ENCODE measurements around the gene FAM193A.

FAM193A gene

GRCh38 chr4:2570551-2571222 is 34.2 kb downstream of the FAM193A start:
- no peak for TF ChIP-seq TAF1 (IDR thresholded peaks at IDR 0.05; ENCODE audit: borderline replicate concordance, insufficient read depth, low read length)
- TF ChIP-seq FOXP2 (optimal IDR thresholded peaks at IDR 0.05; ENCODE audit: borderline replicate concordance, extremely low read depth, extremely low read length, insufficient read depth): no peak
- no peak for TF ChIP-seq SIN3A (IDR thresholded peaks at IDR 0.05; ENCODE audit: borderline replicate concordance, insufficient read depth, low read length)
- no peak for TF ChIP-seq REST (IDR thresholded peaks at IDR 0.05; ENCODE audit: insufficient read depth in 1 of 2, low read depth in 2 of 2, low read length in 2 of 2)
- TF ChIP-seq POLR2AphosphoS5 (IDR thresholded peaks at IDR 0.05; ENCODE audit: low read depth, low read length): no peak

- TF ChIP-seq FOXP2 (optimal IDR thresholded peaks at IDR 0.05; ENCODE audit: borderline replicate concordance, extremely low read depth, extremely low read length, insufficient read depth) (no peak), POLR2AphosphoS5 (IDR thresholded peaks at IDR 0.05; ENCODE audit: low read depth, low read length) (no peak), REST (IDR thresholded peaks at IDR 0.05; ENCODE audit: insufficient read depth in 1 of 2, low read depth in 2 of 2, low read length in 2 of 2) (no peak)
Measured at GRCh38 chr4:2572076-2572475, 35.6 kb downstream of the FAM193A start.

DNA sequence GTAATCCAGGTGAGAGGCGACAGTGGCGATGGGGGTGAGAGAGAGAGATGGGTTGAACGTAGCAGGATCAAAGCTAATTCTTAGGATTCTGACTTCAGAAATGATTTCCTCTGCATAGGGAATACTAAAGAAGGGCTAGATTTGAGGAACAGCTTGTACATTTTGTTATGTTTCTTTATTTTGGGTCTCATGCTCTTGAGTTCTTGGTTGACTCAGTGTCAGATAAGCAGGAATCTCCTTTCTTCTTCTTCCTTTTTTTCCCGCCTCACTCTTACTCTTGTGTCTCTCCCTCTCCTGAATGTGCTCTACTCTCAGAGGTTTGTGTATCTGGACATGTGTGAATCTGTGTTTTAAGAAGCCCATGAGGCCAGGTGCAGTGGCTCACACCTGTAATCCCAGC is 36.4 kb downstream of the FAM193A start:
- no peak for TF ChIP-seq SIN3A (IDR thresholded peaks at IDR 0.05; ENCODE audit: borderline replicate concordance, insufficient read depth, low read length)
- no peak for TF ChIP-seq REST (IDR thresholded peaks at IDR 0.05; ENCODE audit: insufficient read depth in 1 of 2, low read depth in 2 of 2, low read length in 2 of 2)
- TF ChIP-seq POLR2AphosphoS5 (IDR thresholded peaks at IDR 0.05; ENCODE audit: low read depth, low read length): no peak
- no peak for TF ChIP-seq FOXP2 (optimal IDR thresholded peaks at IDR 0.05; ENCODE audit: borderline replicate concordance, extremely low read depth, extremely low read length, insufficient read depth)
- no peak for TF ChIP-seq TAF1 (IDR thresholded peaks at IDR 0.05; ENCODE audit: borderline replicate concordance, insufficient read depth, low read length)

GRCh38 chr4:2574009-2574408 is 37.6 kb downstream of the FAM193A start:
- TF ChIP-seq POLR2AphosphoS5 (IDR thresholded peaks at IDR 0.05; ENCODE audit: low read depth, low read length) (no peak), FOXP2 (optimal IDR thresholded peaks at IDR 0.05; ENCODE audit: borderline replicate concordance, extremely low read depth, extremely low read length, insufficient read depth) (no peak), SIN3A (IDR thresholded peaks at IDR 0.05; ENCODE audit: borderline replicate concordance, insufficient read depth, low read length) (no peak), REST (IDR thresholded peaks at IDR 0.05; ENCODE audit: insufficient read depth in 1 of 2, low read depth in 2 of 2, low read length in 2 of 2) (no peak), TAF1 (IDR thresholded peaks at IDR 0.05; ENCODE audit: borderline replicate concordance, insufficient read depth, low read length) (no peak)

GRCh38 chr4:2574863-2575262 is 38.4 kb downstream of the FAM193A start:
- TF ChIP-seq REST (IDR thresholded peaks at IDR 0.05; ENCODE audit: insufficient read depth in 1 of 2, low read depth in 2 of 2, low read length in 2 of 2): no peak
